Epithelial cell of esophagus (primary cell): ENCODE measurements around the gene SLC25A13.

Source experiments
- DNase-seq: peaks from one replicate; pipeline ENCODE4 v3.0.0; 2010; ENCODE audit warnings: low read depth
- H3K4me3 ChIP-seq: 2 replicates; pipeline ENCODE4 v1.5.1; 2011; ENCODE audit warnings: mild to moderate bottlenecking, low read length, control low read depth
- TF ChIP-seq, protein P1 (sequence below): IDR thresholded peaks from 2 replicates; pipeline ENCODE4 v1.5.1; 2011; ENCODE audit warnings: low read depth, mild to moderate bottlenecking, low read length, control low read depth, inconsistent platforms; ENCODE audit not compliant: insufficient read depth; ENCODE audit errors: missing control alignments

Gene SLC25A13

DNA sequence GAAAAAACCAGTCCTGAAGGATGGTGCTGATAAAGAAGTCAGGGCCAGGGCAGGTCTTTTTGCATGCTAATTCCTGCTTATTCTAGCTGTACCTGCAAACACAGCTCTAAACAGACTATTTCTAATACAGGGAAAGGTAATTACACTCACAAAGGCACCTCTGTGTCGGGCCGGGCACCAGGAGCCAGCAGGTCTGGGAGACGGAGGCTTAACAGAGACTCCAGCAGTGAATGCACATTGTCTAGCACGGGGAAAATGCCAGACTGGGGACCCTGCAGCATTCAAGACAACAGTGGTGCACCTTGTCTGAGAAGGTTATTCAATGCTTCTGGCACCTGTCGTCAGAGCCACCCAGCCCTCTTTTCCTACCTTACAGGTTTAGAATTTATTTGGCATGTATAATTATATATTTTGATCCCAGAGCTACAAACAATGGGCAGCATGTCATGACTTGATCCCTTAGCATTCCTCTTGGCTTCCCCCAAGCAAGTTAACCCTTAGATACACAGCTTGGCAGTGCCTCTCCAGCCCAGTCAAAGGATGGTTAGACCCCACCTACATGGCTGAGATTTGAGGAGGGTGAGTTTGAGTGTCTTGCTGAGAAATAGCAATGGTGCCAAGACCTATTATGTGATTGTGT lies 185.2 kb downstream of the SLC25A13 start:
- DNase-seq: peak; percentile 33
- TF ChIP-seq, protein P1, sequence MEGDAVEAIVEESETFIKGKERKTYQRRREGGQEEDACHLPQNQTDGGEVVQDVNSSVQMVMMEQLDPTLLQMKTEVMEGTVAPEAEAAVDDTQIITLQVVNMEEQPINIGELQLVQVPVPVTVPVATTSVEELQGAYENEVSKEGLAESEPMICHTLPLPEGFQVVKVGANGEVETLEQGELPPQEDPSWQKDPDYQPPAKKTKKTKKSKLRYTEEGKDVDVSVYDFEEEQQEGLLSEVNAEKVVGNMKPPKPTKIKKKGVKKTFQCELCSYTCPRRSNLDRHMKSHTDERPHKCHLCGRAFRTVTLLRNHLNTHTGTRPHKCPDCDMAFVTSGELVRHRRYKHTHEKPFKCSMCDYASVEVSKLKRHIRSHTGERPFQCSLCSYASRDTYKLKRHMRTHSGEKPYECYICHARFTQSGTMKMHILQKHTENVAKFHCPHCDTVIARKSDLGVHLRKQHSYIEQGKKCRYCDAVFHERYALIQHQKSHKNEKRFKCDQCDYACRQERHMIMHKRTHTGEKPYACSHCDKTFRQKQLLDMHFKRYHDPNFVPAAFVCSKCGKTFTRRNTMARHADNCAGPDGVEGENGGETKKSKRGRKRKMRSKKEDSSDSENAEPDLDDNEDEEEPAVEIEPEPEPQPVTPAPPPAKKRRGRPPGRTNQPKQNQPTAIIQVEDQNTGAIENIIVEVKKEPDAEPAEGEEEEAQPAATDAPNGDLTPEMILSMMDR: no peak
- H3K4me3 ChIP-seq: no peak overlapping the region

DNA sequence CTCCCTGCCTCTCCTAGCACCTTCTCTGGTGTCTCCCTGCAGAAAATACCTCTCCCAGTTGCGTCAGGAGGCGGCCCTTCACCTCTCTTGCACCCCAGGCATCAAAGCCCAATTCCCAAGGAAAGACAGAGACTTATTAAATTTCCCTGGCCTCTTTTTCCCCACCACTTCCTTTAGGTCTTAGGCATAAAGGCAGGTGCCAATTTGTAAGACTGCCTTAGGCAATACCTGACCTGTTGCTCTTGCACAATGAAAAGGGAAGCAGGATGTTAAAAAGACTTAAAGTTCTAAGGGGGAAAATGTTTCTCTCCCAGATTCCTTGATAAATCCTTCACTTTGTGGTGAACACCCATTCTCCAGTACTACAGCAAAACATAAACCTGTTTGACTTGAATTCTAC lies 186.7 kb downstream of the SLC25A13 start:
- TF ChIP-seq, protein P1: no peak
- peak; percentile 79 for DNase-seq
- no peak overlapping the region for H3K4me3 ChIP-seq

DNA sequence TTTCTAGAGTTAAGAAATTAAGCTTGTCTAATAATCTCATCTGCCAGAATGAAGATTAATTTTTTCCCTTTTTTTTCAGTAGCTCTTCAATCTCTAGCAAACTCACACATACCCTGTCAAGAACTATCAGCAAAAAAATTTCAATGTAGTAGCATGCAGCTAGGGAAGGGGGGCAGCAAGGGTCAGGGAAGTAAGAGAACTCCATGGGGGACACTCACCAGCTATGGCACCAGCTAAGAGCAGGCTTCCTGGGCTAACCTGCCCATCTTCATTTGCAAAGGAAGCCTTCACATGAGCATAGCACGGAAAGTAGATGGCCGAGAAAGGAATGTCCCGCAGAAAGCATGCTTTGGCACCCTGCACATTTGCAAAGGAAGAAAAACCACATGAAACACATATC lies 190.4 kb downstream of the SLC25A13 start:
- H3K4me3 ChIP-seq: no peak overlapping the region
- TF ChIP-seq, protein P1: no peak
- no peak for DNase-seq

DNA sequence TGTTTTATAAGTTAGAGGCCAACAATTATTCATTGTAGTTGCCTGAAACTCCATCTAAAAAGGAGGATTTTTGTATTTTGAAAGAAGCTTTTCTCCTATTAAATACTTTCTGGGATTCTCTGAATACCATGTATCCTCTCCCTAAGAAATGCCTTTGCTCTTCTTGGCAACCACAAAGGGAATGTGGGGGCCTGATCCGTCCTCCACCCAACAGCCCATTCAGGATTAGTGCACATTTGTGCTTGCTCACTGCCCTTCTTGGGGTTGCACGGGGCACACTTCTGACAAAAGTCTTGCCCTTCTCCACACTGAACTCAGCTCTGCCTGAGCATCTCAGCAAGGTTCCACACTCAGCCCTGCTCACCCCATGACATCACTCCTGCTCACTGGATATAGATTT lies 194.2 kb downstream of the SLC25A13 start:
- no peak overlapping the region for H3K4me3 ChIP-seq
- DNase-seq: no peak
- TF ChIP-seq, protein P1: no peak

DNA sequence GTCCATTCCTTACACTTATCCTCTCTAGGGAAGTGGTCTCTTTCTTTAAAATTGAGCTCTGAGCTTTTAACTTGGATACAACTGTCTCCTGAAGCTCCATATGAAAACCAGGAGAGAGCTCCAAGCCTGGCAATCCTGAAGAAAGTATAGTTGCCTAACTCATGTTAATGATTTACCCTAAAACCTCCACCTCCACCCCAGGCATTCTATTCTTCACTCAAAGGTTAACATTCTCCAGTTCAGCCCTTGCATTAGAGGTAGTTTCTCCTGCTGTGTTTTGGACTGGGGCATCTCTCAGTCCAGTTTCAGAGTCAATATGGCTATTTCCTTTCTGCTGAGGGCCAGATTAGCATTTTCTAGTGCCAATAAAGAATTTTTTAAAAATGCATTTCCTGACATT lies 195.5 kb downstream of the SLC25A13 start:
- no peak overlapping the region for H3K4me3 ChIP-seq
- TF ChIP-seq, protein P1: no peak
- DNase-seq: no peak

DNA sequence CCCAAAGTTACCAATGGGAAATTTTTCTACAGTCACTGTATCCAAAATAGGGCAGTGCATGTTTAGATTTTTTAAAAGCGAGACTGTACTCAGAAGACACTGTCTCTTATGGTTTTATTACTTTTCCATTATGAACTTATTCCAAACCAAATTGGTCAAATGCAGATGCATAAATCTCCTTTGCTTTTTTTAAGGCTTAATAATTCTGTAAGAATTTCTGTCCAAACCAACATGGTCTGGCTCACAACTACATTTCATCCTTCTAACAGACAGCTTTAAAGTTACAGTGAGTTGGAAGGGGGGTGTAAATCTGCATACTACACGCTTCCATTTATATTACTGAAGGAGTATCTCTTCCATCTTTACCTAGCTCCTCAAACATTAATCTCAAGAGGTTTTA lies 199.2 kb downstream of the SLC25A13 start:
- no peak overlapping the region for H3K4me3 ChIP-seq
- TF ChIP-seq, protein P1: no peak
- no peak for DNase-seq

DNA sequence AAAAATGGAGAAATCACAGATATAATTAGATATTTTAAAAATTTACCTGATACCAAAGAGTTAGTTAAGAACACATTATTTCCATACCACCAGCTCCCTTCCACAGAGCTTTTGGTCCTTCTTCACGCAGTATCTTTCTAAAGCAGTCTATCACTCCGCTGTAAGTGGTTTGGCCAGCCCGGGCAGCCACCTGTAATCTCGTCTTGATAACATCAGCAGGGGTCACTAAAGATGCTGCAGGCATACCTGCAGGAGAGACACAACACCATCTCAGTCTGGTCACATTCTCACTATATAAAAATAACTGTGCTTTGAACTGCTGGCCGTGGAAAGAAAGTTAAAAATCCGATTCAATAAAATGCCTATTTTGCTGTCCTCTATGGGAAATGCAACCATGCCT lies 200.1 kb downstream of the SLC25A13 start:
- no peak for DNase-seq
- TF ChIP-seq, protein P1: no peak
- no peak overlapping the region for H3K4me3 ChIP-seq
